ENCODE measurements around the gene ZNF292. TPM values are rescaled to one million over a fixed set of nuclear protein-coding genes. Genes with fewer than 3 reads are reported as not detected.

Gene ZNF292
- total RNA-seq, 4 donors from 2014 or later: 35.5 to 48.3 (median 43.9) TPM

- no peak overlapping the region for H3K27ac ChIP-seq
- no peak for TF ChIP-seq EP300 (IDR thresholded peaks at IDR 0.05)
- TF ChIP-seq CTCF (IDR thresholded peaks at IDR 0.05): no peak
- no peak for TF ChIP-seq POLR2A (IDR thresholded peaks at IDR 0.05)
- WGBS, 2 donors: 84% methylated on average over 4 of the region's 4 CpGs
- no peak for DNase-seq (ENCODE audit: low spot score in 2 of 2)
- no peaks in the 10 kb centered on the region for H3K27me3 ChIP-seq
- H3K36me3 ChIP-seq: no peaks in the 10 kb centered on the region
- no peaks in the 10 kb centered on the region for H3K9me3 ChIP-seq
- H3K4me1 ChIP-seq: peaks cover 0 to 77% (median 9%) of the 10 kb centered on the region in 4 donors
- H3K4me3 ChIP-seq: no peak overlapping the region
These were observed 5.9 kb downstream of the ZNF292 start for GRCh38 chr6:87161299-87161698.

GRCh38 chr6:87164004-87164403, 8.6 kb downstream of the ZNF292 start:
- H3K27me3 ChIP-seq: no peaks in the 10 kb centered on the region
- 89% methylated on average over 4 of the region's 4 CpGs for WGBS, 2 donors
- H3K27ac ChIP-seq: no peak overlapping the region
- DNase-seq (ENCODE audit: low spot score in 2 of 2): no peak
- no peaks in the 10 kb centered on the region for H3K36me3 ChIP-seq
- TF ChIP-seq EP300 (IDR thresholded peaks at IDR 0.05) (no peak), CTCF (IDR thresholded peaks at IDR 0.05) (no peak), POLR2A (IDR thresholded peaks at IDR 0.05) (no peak)
- H3K4me1 ChIP-seq: peaks cover 0 to 73% (median 5%) of the 10 kb centered on the region in 4 donors
- no peaks in the 10 kb centered on the region for H3K9me3 ChIP-seq
- H3K4me3 ChIP-seq: no peak overlapping the region

- Histone ChIP-seq H3K27ac (no peak overlapping the region), H3K27me3 (no peaks in the 10 kb centered on the region), H3K4me1 (peaks cover 0 to 75% (median 5%) of the 10 kb centered on the region in 4 donors), H3K4me3 (no peak overlapping the region), H3K9me3 (no peaks in the 10 kb centered on the region), H3K36me3 (no peaks in the 10 kb centered on the region)
- WGBS, 2 donors: 95% methylated on average over 7 of the region's 7 CpGs
- DNase-seq (ENCODE audit: low spot score in 2 of 2): no peak
- TF ChIP-seq POLR2A (IDR thresholded peaks at IDR 0.05) (no peak), EP300 (IDR thresholded peaks at IDR 0.05) (no peak), CTCF (IDR thresholded peaks at IDR 0.05) (no peak)
These were observed 9.1 kb downstream of the ZNF292 start for GRCh38 chr6:87164506-87164905.

- 82 to 92% methylated on average over 2 of the region's 2 CpGs for WGBS, 2 donors
- no peaks in the 10 kb centered on the region for H3K27me3 ChIP-seq
- no peak overlapping the region for H3K27ac ChIP-seq
- H3K4me3 ChIP-seq: no peak overlapping the region
- TF ChIP-seq CTCF (IDR thresholded peaks at IDR 0.05) (no peak), EP300 (IDR thresholded peaks at IDR 0.05) (no peak), POLR2A (IDR thresholded peaks at IDR 0.05) (no peak)
- H3K4me1 ChIP-seq: peaks cover 0 to 77% (median 5%) of the 10 kb centered on the region in 4 donors
- no peak for DNase-seq (ENCODE audit: low spot score in 2 of 2)
- peaks cover 0 to 4% (median 0%) of the 10 kb centered on the region in 3 donors for H3K36me3 ChIP-seq
- no peaks in the 10 kb centered on the region for H3K9me3 ChIP-seq
These were observed 9.8 kb downstream of the ZNF292 start for GRCh38 chr6:87165185-87165584.

GRCh38 chr6:87171938-87172633, 16.7 kb downstream of the ZNF292 start:
- 63 to 68% methylated on average over 2 of the region's 2 CpGs for WGBS, 2 donors
- no peak for DNase-seq (ENCODE audit: low spot score in 2 of 2)
- no peak overlapping the region for H3K27ac ChIP-seq
- no peak overlapping the region for H3K4me3 ChIP-seq
- H3K9me3 ChIP-seq: no peaks in the 10 kb centered on the region
- H3K27me3 ChIP-seq: no peaks in the 10 kb centered on the region
- TF ChIP-seq CTCF (IDR thresholded peaks at IDR 0.05) (no peak), POLR2A (IDR thresholded peaks at IDR 0.05) (no peak), EP300 (IDR thresholded peaks at IDR 0.05) (no peak)
- H3K36me3 ChIP-seq: peaks cover 0 to 10% (median 0%) of the 10 kb centered on the region in 3 donors
- H3K4me1 ChIP-seq: peaks cover 0 to 72% (median 20%) of the 10 kb centered on the region in 4 donors

Data from tibial nerve (tissue), 4 donors.